Tibial artery (tissue), 4 donors: ENCODE measurements around the gene TBCD.

Source experiments
- DNase-seq, 2 donors: peaks; one replicate each; pipeline ENCODE4 v3.0.0-alpha.2; 2019
- H3K27ac ChIP-seq, 2 donors: fragments of 200-600 bp; sonication (generic) in 1 of 2; 1 replicate in 1 of 2; 2 replicates in 1 of 2; pipeline ENCODE4 v1.5.1; 2018 to 2019; ENCODE audit warnings: mild to moderate bottlenecking in 1 of 2
- H3K27me3 ChIP-seq, 2 donors: fragments of 200-600 bp; sonication (generic) in 1 of 2; one replicate each; pipeline versions ENCODE4 v1.5.1 to v1.6.0; 2016 to 2019
- H3K36me3 ChIP-seq, 3 donors: fragments of 200-600 bp; sonication (generic) in 2 of 3; one replicate each; pipeline ENCODE4 v1.5.1; 2016 to 2019; ENCODE audit warnings: mild to moderate bottlenecking in 2 of 3
- H3K4me1 ChIP-seq, 4 donors: fragments of 200-600 bp; sonication (generic) in 2 of 4; 1 replicate in 3 of 4; 2 replicates in 1 of 4; pipeline ENCODE4 v1.5.1; 2016 to 2019
- H3K4me3 ChIP-seq, 2 donors: fragments of 200-600 bp; sonication (generic) in 1 of 2; 1 replicate in 1 of 2; 2 replicates in 1 of 2; pipeline ENCODE4 v1.5.1; 2018 to 2019; ENCODE audit warnings: mild to moderate bottlenecking in 2 of 2
- H3K9me3 ChIP-seq, 3 donors: fragments of 200-600 bp; sonication (generic) in 1 of 3; one replicate each; pipeline ENCODE4 v1.5.1; 2016 to 2019
- intact Hi-C: fragments of 100-400 bp; cut with DNase I; formaldehyde crosslinking; loops from one replicate; pipeline ENCODE4 v1.15.0; 2023; ENCODE audit warnings: low total_unique reads
- TF ChIP-seq, protein P1 (sequence below), 2 experiments: fragments of 200-600 bp in 1 of 2; fragments of 450-650 bp in 1 of 2; IDR thresholded peaks; one replicate each; pipeline ENCODE4 v1.5.1; 2017 to 2019; ENCODE audit warnings: antibody characterized with exemption in 2 of 2, mild to moderate bottlenecking in 1 of 2, moderate library complexity in 1 of 2

The TBCD gene

DNA sequence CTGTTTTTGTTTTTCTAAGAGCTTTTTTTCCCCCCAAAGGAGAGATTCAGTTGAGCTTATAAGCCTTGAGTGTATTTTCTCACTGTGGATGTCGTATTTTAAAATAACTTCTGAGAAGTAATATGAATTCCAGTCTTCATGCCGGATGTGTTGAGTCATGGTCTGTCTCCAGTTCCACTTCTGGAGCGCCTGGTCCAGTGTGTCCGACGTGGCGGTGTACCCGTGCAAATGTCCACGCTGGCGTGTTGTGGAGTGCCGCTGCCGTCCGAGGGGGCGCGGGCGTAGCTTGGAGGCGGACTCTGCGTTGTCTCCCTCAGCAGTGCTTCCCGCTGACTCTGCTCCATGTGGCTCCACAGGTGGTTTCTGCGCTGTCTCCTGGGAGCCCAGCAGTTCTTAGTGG, 148.9 kb downstream of the TBCD start:
- Histone ChIP-seq H3K4me1 (peaks cover 0 to 16% (median 12%) of the 10 kb centered on the region in 4 donors), H3K27ac (peak overlapping the region; percentile 71 to 74), H3K36me3 (peaks cover 0 to 36% (median 12%) of the 10 kb centered on the region in 3 donors), H3K4me3 (peak overlapping the region; percentile 43 to 45), H3K9me3 (no peaks in the 10 kb centered on the region), H3K27me3 (no peaks in the 10 kb centered on the region)
- DNase-seq: peak in 1 of 2 donors; percentile 82
- TF ChIP-seq, protein P1, sequence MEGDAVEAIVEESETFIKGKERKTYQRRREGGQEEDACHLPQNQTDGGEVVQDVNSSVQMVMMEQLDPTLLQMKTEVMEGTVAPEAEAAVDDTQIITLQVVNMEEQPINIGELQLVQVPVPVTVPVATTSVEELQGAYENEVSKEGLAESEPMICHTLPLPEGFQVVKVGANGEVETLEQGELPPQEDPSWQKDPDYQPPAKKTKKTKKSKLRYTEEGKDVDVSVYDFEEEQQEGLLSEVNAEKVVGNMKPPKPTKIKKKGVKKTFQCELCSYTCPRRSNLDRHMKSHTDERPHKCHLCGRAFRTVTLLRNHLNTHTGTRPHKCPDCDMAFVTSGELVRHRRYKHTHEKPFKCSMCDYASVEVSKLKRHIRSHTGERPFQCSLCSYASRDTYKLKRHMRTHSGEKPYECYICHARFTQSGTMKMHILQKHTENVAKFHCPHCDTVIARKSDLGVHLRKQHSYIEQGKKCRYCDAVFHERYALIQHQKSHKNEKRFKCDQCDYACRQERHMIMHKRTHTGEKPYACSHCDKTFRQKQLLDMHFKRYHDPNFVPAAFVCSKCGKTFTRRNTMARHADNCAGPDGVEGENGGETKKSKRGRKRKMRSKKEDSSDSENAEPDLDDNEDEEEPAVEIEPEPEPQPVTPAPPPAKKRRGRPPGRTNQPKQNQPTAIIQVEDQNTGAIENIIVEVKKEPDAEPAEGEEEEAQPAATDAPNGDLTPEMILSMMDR (IDR thresholded peaks at IDR 0.05): peak; percentile 12 to 35
- intact Hi-C loops: no loop called here

- H3K4me1 ChIP-seq: peaks cover 0 to 16% (median 12%) of the 10 kb centered on the region in 4 donors
- H3K36me3 ChIP-seq: peaks cover 0 to 42% (median 17%) of the 10 kb centered on the region in 3 donors
- TF ChIP-seq, protein P1 (IDR thresholded peaks at IDR 0.05): no peak
- peak overlapping the region; percentile 43 to 45 for H3K4me3 ChIP-seq
- H3K9me3 ChIP-seq: no peaks in the 10 kb centered on the region
- H3K27me3 ChIP-seq: no peaks in the 10 kb centered on the region
- intact Hi-C loops: no loop called here
- no peak for DNase-seq
- H3K27ac ChIP-seq: peak overlapping the region; percentile 71 to 74
Observed at GRCh38 chr17:82901356-82901755, 149.5 kb downstream of the TBCD start.

GRCh38 chr17:82901856-82902255, 150.0 kb downstream of the TBCD start:
- TF ChIP-seq, protein P1 (IDR thresholded peaks at IDR 0.05): no peak
- H3K36me3 ChIP-seq: peaks cover 0 to 47% (median 22%) of the 10 kb centered on the region in 3 donors
- no peak overlapping the region for H3K27ac ChIP-seq

GRCh38 chr17:82902972-82903874, 151.4 kb downstream of the TBCD start:
- intact Hi-C loops: no loop called here
- Histone ChIP-seq H3K27ac (no peak overlapping the region), H3K9me3 (no peaks in the 10 kb centered on the region), H3K4me3 (no peak overlapping the region), H3K4me1 (peaks cover 0 to 23% (median 12%) of the 10 kb centered on the region in 4 donors), H3K36me3 (peaks cover 0 to 60% (median 23%) of the 10 kb centered on the region in 3 donors), H3K27me3 (no peaks in the 10 kb centered on the region)
- TF ChIP-seq, protein P1 (IDR thresholded peaks at IDR 0.05): no peak
- DNase-seq: no peak

More at GRCh38 chr17:82901856-82902255, 150.0 kb downstream of the TBCD start:
- H3K27me3 ChIP-seq: no peaks in the 10 kb centered on the region
- peaks cover 0 to 16% (median 12%) of the 10 kb centered on the region in 4 donors for H3K4me1 ChIP-seq
- DNase-seq: no peak
- intact Hi-C loops: no loop called here
- no peaks in the 10 kb centered on the region for H3K9me3 ChIP-seq
- H3K4me3 ChIP-seq: no peak overlapping the region

- peaks cover 0 to 16% (median 9%) of the 10 kb centered on the region in 4 donors for H3K4me1 ChIP-seq
- no peaks in the 10 kb centered on the region for H3K9me3 ChIP-seq
- TF ChIP-seq, protein P1 (IDR thresholded peaks at IDR 0.05): no peak
- DNase-seq: no peak
- no peak overlapping the region for H3K27ac ChIP-seq
- peaks cover 0 to 64% (median 23%) of the 10 kb centered on the region in 3 donors for H3K36me3 ChIP-seq
- H3K27me3 ChIP-seq: no peaks in the 10 kb centered on the region
- no peak overlapping the region for H3K4me3 ChIP-seq
- intact Hi-C loops: loop anchor here (5.0 kb wide), 1 partner anchor 1048 kb away; no protein-coding TSS in a partner anchor
Observed at GRCh38 chr17:82905130-82905529, 153.3 kb downstream of the TBCD start.
